ENCODE results near the gene CADM2.
A peak's percentile ranks its signal among the peaks of the same experiment; 100 is the strongest.
"Not testable (repeated sequence)": the region's sequence is repeated elsewhere in the genome, so short reads cannot be mapped to it uniquely, and the experiment has no call there.

Gene CADM2

DNA sequence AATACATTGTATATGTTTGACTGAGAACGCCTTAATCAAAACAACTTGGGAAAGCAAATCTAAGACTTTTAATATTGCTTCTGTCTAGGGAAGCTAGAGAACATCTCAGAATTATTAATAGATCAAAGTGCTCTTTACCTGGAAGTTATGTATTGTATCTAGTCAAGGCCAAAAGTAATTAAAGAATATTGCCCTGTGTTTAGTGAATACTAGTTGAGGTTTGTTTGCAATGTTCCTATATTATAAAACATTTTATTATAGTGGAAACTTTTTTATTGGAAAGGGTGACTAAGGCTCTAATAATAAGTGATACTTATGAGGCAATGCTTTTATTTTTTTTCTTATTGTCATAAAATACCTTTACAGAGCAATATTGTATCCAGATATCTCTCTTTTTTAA, 118.2 kb downstream of the CADM2 start:
- no peak for DNase-seq (ENCODE audit: low spot score)

DNA sequence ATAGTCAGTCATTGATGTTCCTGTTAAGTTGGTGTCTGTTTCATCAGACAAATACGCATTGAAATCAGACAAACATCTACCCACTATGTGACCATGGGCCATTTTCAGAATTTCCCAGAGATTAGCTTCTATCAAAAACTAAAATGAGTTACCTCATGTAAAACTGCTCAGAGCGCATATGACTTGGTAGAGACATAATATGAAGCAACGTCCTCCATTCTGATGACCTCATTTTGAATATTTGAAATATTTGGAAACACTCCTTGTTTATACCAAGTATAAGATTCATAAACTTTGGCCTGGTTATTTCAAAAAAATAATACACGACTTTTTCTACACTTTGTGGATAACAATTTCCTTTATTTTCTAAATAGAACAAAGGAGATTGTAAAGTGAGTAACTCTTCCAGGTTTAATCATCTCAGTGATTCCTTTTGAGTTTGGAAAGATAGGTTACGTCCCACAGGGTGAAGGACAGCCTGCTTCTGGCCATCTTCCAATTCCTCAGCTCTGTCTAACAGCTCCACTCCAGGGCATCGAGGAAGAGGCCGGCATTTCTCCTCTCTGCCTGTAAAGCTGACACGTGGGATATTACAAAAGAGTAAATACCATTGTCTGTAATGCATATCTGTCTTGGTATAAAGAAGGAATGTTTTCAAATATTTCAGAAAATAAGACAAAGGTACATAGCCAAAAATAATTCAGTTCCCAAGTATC, 122.6 kb downstream of the CADM2 start:
- no peak for DNase-seq (ENCODE audit: low spot score)

DNA sequence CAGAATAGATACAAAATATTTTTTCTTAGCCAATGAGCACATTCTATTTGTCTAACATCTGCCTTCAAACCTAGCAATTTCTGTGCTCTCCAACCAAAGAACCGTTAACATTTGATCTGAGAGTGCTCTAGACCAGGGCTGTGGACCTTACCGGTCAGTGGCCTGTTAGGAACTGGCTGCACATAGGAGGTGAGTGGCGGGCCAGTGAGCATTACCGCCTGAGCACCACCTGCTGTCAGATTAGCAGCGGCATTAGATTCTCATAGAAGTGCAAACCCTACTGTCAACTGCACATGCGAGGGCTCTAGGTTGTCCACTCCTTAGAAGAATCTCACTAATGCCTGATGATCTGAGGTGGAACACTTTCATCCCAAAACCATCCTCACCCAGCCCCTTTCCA, 131.7 kb downstream of the CADM2 start:
- no peak for DNase-seq (ENCODE audit: low spot score)

DNA sequence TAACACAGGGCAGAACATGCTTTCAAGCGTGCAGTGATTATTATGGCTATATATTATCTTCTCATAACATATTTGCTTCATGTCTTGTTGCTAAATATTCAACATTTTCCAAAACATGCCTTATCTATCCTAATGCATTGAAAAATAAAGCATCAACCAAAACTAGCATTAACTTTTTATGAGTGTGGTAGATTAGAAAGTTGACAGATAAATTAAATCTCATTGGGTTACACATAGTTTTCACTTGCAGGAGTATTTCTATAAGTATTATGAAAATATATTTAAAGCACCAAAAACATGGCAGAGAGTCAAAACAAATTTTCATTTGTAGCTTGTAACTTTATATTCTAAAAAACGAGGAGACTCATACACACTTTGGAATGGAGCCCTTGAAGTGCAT, 141.5 kb downstream of the CADM2 start:
- DNase-seq (ENCODE audit: low spot score) = no peak

DNA sequence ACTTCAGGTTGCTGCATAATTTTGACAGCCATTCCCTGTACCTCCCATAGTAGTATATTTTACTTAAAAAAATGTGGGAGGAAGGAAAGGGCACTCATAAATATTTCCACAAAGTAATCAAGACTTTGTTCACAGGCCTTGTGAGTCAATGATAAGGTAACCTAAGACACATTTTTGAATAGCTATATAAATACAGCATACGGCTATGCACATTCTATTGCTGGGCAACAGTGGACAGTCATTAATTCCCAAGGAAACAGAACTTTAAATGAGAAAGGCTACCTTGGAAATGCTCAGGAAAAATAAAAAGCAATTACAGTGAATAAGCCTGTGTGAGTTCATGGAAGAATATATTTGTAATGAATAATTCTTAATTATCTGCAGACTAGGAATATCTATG, 144.0 kb downstream of the CADM2 start:
- no peak for DNase-seq (ENCODE audit: low spot score)

DNA sequence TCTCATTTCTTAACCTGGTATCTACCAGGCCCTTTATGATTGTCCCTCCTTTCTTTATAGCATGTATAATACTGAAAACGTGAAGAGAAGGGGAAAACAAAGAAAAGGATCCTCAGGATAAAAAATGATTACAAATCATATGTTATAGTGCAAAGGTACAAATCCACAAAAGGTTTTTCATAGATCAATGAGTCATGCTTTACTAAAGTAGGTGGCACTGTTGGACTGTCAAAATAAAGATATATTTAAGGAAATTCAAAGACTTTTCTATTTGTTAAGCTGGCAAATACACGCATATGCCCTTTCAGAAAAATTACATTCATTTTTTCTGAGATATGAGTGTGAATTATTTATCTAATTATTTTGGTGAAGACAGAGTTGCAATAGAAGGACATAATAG, 151.6 kb downstream of the CADM2 start:
- DNase-seq (ENCODE audit: low spot score) = no peak

DNA sequence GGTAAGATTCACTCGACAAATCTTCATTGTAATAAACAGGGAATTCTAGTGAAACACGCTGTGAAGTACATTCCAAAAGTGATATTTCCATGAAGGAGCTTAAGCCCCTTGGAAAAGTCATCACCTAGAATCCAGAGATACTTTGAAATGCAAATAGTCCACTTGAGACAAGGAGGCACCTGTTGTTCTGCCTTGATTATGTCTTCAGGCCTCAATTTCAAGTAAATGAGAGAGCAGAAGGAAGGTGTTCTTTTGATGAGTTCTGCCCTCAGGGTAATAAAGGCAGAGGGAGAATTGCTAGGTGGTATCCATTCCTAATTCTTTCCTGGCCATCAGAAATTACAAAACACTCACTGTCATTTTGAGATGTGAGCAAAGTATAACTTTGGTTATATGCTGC, 162.1 kb downstream of the CADM2 start:
- DNase-seq (ENCODE audit: low spot score) = no peak

DNA sequence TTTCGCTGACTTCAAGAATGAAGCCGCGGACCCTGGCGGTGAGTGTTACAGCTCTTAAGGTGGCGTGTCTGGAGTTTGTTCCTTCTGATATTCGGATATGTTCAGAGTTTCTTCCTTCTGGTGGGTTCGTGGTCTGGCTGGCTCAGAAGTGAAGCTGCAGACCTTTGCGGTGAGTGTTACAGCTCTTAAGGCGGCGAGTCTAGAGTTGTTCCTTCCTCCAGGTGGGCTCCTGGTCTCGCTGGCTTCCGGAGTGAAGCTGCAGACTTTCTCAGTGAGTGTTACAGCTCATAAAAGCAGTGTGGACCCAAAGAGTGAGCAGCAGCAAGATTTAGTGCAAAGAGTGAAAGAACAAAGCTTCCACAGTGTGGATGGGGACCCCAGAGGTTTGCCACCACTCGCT, 174.1 kb downstream of the CADM2 start:
- not testable (repeated sequence) for DNase-seq (ENCODE audit: low spot score)

DNA sequence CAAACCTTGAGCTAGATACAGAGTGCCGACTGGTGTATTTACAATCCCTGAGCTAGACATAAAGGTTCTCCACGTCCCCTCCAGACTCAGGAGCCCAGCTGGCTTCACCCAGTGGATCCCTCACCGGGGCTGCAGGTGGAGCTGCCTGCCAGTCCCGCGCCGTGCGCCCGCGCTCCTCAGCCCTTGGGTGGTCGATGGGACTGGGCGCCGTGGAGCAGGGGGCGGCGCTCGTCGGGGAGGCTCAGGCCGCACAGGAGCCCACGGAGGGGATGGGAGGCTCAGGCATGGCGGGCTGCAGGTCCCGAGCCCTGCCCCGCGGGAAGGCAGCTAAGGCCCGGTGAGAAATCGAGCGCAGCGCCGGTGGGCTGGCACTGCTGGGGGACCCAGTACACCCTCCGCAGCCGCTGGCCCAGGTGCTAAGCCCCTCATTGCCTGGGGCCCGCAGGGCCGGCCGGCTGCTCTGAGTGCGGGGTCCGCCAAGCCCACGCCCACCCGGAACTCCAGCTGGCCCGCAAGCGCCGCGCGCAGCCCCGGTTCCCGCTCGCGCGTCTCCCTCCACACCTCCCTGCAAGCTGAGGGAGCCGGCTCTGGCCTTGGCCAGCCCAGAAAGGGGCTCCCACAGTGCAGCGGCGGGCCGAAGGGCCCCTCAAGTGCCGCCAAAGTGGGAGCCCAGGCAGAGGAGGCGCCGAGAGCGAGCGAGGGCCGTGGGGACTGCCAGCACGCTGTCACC, 175.1 kb downstream of the CADM2 start:
- DNase-seq (ENCODE audit: low spot score) = not testable (repeated sequence)

DNA sequence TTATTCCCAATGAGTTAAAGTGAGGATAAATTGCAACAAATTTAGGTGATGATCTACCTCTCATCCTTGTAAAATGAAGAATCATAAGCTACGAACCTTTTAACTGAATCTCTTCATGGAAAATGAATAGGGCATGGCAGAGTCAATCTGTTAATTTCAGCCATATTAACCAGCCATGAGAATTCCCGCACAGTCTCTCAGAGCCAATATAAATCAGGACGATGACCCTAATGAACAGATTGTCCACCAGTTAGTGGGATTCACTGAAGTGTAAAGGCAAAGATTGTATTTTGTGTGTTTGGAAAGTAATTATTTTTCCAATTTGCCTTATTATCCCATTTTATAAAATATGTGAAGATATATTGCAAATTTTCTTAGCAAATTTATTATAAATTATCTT, 183.8 kb downstream of the CADM2 start:
- DNase-seq (ENCODE audit: low spot score) = no peak

DNA sequence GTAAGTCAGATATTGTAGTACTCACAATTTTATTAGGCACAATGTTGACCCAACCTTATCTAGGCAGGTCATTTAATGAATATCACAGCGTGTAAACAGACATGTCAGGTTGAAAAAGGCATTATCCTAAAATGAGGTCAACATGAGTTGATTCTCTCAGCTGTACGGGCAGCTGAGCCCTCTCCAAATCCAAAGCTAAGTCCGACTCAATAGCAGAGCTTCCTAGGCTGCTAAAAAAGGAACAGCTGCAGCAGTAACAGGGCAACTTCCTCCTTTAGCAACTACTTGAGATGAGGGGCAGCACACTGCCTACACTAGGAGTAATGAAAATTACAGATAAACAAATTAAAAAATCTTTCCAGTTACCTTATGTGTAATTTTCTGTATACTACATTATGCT, 189.2 kb downstream of the CADM2 start:
- DNase-seq (ENCODE audit: low spot score) = no peak

DNA sequence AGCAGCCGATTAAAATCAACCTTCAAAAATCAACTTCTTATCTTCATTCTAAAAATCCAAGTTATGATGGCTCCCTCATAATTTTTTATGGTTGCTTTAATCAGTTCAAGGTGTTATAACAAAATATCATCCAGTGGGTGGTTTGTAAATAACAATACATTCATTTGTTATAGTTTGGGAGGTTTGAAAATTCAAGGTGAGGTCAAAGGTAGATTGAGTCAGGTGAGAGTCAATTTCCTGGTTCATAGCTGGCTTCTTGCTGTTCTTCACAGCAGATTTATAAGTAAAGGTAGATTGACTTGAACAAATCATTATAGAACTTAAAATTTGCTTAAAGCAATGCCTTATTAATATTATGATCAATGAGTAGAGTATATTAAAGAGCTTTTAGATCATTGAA, 192.8 kb downstream of the CADM2 start:
- DNase-seq (ENCODE audit: low spot score) = no peak

DNA sequence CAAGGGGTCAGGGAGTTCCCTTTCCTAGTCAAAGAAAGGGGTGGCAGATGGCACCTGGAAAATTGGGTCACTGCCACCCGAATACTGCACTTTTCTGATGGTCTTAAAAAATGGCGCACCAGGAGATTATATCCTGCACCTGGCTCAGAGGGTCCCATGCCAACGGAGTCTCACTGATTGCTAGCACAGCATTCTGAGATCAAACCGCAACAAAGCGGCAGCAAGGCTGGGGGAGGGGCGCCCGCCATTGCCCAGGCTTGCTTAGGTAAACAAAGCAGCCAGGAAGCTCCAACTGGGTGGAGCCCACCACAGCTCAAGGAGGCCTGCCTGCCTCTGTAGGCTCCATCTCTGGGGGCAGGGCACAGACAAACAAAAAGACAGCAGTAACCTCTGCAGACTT, 194.5 kb downstream of the CADM2 start:
- DNase-seq (ENCODE audit: low spot score) = not testable (repeated sequence)

DNA sequence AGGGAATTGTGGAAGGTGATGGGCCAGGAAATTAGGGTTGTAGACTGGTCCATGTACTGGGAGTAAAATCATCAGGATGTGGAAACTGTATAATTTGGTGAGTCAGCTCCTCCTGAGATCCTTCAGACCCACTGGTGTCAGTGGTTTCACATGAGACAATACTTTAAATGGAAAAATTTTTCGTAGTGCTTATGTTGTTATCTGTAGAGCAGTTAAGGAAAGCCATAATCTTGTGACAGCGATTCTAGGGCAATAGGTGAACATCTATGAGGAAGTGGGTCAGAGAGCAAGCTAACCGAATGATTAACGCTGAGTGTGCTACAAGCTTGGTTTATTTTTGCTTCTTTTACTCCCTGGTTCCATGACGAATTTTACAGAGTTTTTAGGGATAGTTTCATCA, 200.6 kb downstream of the CADM2 start:
- DNase-seq (ENCODE audit: low spot score) = no peak

DNA sequence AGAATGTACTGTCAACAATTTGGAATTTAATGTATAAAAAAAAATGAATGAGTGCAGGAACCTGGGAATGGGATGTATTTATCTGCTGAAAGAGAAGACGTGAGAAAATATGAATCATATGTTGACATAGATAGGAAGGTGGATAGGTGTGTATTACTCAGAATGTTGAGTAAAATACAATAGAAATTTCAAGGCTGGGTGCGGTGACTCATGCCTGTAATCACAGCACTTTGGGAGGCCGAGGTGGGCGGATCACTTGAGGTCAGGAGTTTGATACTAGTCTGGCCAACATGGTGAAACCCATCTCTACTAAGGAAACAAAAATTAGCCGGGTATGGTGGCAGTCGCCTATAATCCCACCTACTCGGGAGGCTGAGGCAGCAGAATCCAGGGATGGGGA, 202.8 kb downstream of the CADM2 start:
- peak; percentile 39 for DNase-seq (ENCODE audit: low spot score)

DNA sequence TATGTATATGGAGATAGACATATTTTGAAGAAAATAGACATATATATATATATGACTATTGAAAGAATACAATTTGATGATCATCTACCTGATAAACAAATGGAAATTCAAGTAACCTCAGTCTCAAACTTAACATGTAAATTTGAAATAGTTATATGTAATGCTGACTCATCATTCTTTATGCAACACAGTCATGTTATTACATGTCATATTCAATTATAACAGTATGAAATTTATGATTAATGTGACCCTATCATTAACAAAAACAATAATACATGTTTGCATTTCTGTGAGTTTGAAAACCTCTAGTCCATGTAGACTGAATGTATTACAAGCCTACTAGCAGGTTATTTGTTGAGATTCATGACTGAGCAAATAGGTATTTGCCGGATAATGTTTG, 204.1 kb downstream of the CADM2 start:
- no peak for DNase-seq (ENCODE audit: low spot score)

DNA sequence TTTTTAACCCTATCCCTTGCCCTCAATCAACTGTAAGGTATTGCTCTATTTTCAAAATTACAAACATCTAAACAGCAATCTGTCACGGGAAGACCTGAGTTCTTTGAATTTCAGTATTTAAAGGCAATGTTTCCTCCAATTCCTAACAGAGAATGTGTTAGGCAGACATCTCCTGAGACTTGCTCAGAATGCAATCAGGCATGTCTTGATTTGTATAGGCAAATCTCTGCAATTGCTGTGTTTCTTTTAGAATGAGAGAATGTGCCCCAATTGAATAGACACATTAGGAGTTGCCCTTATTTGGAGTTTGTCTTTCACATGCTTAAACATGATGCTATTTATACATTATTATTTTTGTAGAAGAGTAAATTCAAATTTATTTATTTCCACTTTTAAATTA, 205.6 kb downstream of the CADM2 start:
- DNase-seq (ENCODE audit: low spot score) = no peak

DNA sequence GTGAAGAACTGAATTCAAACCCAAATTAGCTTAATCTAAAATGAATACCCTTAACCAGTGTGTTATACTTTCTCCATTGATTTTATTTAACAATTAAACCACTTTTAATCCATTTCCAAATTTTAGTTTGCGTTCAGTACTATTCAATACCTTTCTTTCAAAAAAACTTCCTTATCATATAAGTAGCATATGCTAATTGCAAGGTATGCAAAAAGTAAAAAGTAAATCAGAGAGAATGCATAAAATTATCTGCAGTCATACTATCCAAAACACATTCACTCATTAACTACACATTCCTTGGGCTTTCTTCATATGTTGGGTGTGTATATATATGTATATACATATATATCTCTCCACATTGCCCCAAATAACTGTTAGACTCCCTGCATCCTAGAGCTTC, 208.8 kb downstream of the CADM2 start:
- DNase-seq (ENCODE audit: low spot score) = no peak

DNA sequence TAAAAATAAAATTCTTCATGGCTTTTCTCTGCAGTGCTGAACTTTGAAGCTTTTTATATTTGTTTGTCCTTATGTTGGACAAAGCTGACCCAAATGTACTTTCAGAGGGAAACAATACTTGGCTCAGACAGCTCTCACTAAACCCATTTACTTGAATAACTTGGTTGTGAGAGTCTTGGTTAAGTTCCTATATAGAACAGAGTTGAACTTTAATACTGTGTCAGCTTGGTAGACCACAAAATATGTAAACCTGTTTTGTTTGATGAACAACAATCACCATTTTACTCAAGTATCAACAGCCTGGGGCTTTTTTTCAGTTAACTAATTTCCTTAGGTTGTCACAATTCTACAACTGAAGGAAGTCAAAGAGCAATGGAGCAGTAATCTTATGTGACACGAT, 211.9 kb downstream of the CADM2 start:
- no peak for DNase-seq (ENCODE audit: low spot score)

DNA sequence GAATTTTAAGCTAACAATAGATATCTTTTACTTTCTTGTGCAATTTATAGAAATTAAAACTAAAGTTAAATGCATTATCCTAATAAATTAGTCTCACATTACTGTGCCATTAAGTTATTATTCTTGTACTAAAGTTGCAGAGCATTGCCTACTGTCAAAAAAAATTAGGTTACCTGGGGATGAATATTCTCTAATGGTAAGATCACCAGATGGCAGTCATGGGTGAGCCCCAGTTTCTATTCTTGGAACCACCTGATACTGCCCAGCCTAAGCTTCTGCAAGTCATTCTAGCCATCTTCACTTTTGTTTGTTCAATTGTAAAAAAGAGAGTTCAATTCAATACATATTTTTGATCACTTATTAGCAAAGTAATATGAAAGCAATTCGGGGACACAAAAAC, 213.2 kb downstream of the CADM2 start:
- no peak for DNase-seq (ENCODE audit: low spot score)

DNA sequence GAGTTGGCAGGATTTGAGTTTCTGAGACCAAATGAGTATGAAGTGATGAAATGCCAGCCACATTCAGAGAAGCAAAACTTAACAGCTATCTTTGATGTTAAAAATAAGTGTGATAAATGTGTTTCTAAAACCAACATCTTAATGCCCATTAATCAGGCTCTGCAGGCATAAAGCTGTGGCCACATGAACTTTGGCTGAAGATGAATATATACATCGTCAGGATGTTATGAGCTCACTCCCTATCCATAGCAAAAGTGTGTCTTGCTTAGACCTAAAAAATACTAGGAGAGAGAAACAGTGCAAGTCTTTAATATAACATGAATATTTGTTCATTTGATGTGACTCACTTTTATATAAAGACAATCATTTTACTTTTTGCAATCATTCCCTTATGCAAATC, 218.0 kb downstream of the CADM2 start:
- DNase-seq (ENCODE audit: low spot score) = no peak

DNA sequence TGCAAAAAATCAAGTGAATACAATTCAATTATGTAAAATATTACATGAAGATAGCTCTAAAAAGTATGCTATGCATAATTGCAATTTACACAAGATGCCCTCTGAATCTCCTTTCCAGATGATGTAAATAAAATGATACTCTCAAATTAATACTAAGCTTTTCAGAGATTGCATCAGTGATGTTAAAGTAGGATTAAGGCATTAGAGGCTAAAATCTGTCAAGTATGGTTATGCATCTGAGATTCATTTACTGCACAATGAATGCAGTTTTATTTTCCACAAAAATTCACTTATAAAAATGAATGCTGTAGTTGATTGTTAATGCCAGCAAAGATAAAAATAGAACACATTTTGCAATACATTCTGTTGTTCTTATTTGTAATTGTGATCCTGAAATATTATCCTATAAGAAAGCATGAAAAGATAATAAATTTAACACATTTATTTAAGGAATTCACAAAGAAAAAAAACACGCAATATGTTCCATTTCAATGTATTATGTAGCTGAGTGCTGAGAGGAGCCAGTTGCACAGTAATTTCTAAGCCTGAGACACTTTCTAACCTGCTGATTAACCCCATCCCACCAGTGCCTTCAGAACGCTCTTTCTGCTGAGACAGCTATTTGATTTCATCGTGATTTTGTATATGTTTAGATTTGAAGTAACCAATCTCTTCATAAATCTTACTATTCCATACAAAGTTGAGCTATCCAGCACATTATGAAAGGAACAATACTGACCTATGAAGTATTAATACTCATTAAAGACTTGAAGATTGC, 224.4 kb downstream of the CADM2 start:
- DNase-seq (ENCODE audit: low spot score) = no peak

DNA sequence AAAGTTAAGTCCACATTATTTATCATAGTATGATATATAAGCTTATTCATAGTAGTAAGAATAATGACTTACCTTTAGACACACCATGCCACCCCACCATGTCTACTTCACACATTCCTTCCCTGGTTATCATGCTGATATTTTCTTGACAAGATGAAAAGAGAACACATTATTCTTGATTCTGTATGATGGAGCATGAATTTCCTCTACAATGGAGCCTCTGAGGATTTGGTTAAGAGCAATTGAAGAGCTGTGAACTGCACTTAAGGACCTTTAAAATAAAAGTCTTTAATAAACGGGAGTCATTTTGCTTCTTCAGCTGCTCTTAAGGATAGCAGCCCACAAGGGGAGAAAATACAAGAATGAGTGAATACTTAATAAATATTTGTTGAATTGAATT, 226.7 kb downstream of the CADM2 start:
- DNase-seq (ENCODE audit: low spot score) = no peak
